IgD-negative memory B cell (primary cell): Measurements from ENCODE around the gene SMARCA5. TPM values are rescaled to one million over a fixed set of nuclear protein-coding genes. Genes with fewer than 3 reads are reported as not detected.
A peak's percentile ranks its signal among the peaks of the same experiment; 100 is the strongest.
"Not testable (repeated sequence)": the region's sequence is repeated elsewhere in the genome, so short reads cannot be mapped to it uniquely, and the experiment has no call there.

Experiments
- H3K27ac Mint-ChIP-seq, 3 donors: one replicate each; pipeline ENCODE4 v1.8.0; 2020 to 2022; ENCODE audit warnings: mild to moderate bottlenecking in 3 of 3, mixed read lengths in 3 of 3, moderate library complexity in 1 of 3
- H3K27me3 Mint-ChIP-seq: one replicate; pipeline ENCODE4 v1.8.0; 2021; ENCODE audit warnings: mixed read lengths
- H3K36me3 Mint-ChIP-seq: one replicate; pipeline ENCODE4 v1.8.0; 2020; ENCODE audit warnings: mild to moderate bottlenecking, mixed read lengths
- H3K4me1 Mint-ChIP-seq, 3 donors: one replicate each; pipeline ENCODE4 v1.8.0; 2020 to 2022; ENCODE audit warnings: mixed read lengths in 3 of 3, mild to moderate bottlenecking in 1 of 3
- H3K4me3 Mint-ChIP-seq, 4 donors: one replicate each; pipeline ENCODE4 v1.8.0; 2020 to 2022; ENCODE audit warnings: mild to moderate bottlenecking in 4 of 4, mixed read lengths in 4 of 4, moderate library complexity in 3 of 4
- H3K9me3 Mint-ChIP-seq, 3 donors: one replicate each; pipeline ENCODE4 v1.8.0; 2020 to 2021; ENCODE audit warnings: mixed read lengths in 3 of 3, mild to moderate bottlenecking in 1 of 3
- polyA plus RNA-seq: library from polyadenylated mRNA; unstranded; fragments of 300-500 nt; fragmentation: Illumina TruSeq; gene quantifications from one replicate; pipeline ENCODE4 v1.2.3, GENCODE V29; 2021

SMARCA5 gene
- polyA plus RNA-seq, 1 donor from 2014 or later = 29.7 TPM

GRCh38 chr4:143514497-143514896 is 995 bp downstream of the SMARCA5 start:
- Mint-ChIP-seq H3K27me3 (peaks cover 2% of the 10 kb centered on the region), H3K27ac (peak overlapping the region; percentile 98 to 100 (median 99)), H3K9me3 (no peaks in the 10 kb centered on the region), H3K4me1 (peaks cover 30 to 46% (median 33%) of the 10 kb centered on the region in 3 donors), H3K4me3 (peak overlapping the region; percentile 94 to 100 (median 97)), H3K36me3 (peaks cover under 1% of the 10 kb centered on the region)

GRCh38 chr4:143514901-143515300 is 1.4 kb downstream of the SMARCA5 start:
- Mint-ChIP-seq H3K36me3 (peaks cover 4% of the 10 kb centered on the region), H3K4me1 (peaks cover 34 to 50% (median 37%) of the 10 kb centered on the region in 3 donors), H3K4me3 (peak overlapping the region; percentile 94 to 100 (median 97))

DNA sequence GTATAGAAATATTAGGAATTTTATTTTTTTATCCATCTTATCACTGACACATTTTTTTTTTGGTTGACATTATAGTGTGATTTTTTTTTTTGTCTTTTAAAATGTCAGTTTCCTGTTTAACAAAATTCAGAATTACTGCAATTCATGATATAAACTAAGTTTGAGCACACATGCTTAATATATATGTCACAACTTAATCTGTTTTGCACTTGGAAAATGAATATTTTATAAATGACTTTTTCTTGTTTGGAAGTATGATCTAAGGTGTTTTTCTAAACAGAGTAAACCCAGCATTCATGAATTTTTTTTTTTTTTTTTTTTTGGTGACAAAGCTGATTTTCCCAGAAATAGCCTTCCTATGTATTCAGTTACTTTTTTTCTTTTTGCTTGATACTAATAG is 2.4 kb downstream of the SMARCA5 start:
- H3K27me3 Mint-ChIP-seq = no peaks in the 10 kb centered on the region
- H3K4me3 Mint-ChIP-seq = peak overlapping the region; percentile 61 to 94 (median 74)
- H3K9me3 Mint-ChIP-seq = no peaks in the 10 kb centered on the region
- H3K36me3 Mint-ChIP-seq = peaks cover 4% of the 10 kb centered on the region
- H3K27ac Mint-ChIP-seq = peak overlapping the region in 1 of 3 donors; percentile 79
- peaks cover 35 to 54% (median 39%) of the 10 kb centered on the region in 3 donors for H3K4me1 Mint-ChIP-seq

More at GRCh38 chr4:143514901-143515300, 1.4 kb downstream of the SMARCA5 start:
- H3K9me3 Mint-ChIP-seq = no peaks in the 10 kb centered on the region
- peak overlapping the region; percentile 98 to 100 (median 99) for H3K27ac Mint-ChIP-seq
- peaks cover 2% of the 10 kb centered on the region for H3K27me3 Mint-ChIP-seq

- Mint-ChIP-seq H3K9me3 (no peaks in the 10 kb centered on the region), H3K27ac (no peak overlapping the region), H3K4me1 (peaks cover 38 to 57% (median 42%) of the 10 kb centered on the region in 3 donors), H3K27me3 (no peaks in the 10 kb centered on the region), H3K4me3 (peak overlapping the region in 2 of 4 donors; percentile 23 to 70), H3K36me3 (peaks cover 4% of the 10 kb centered on the region)
Observed at GRCh38 chr4:143517764-143518163, 4.3 kb downstream of the SMARCA5 start.

GRCh38 chr4:143524211-143524610 is 10.7 kb downstream of the SMARCA5 start:
- H3K27me3 Mint-ChIP-seq = no peaks in the 10 kb centered on the region
- no peaks in the 10 kb centered on the region for H3K9me3 Mint-ChIP-seq
- H3K36me3 Mint-ChIP-seq = peaks cover 10% of the 10 kb centered on the region
- H3K4me1 Mint-ChIP-seq = peaks cover 11 to 17% (median 15%) of the 10 kb centered on the region in 3 donors
- no peak overlapping the region for H3K27ac Mint-ChIP-seq
- H3K4me3 Mint-ChIP-seq = no peak overlapping the region

DNA sequence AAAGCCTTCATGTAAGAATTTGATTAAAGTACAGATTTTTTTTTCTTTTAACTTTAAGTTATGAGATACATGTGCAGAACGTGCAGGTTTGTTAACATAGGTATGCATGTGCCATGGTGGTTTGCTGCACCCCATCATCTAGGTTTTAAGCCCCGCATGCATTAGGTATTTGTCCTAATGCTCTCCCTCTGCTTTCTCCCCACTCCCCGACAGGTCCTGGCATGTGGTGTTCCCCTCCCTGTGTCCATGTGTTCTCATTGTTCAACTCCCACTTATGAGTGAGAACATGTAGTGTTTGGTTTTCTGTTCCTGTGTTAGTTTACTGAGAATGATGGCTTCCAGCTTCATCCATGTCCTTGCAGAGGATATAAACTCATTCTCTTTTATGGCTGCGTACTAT is 14.5 kb downstream of the SMARCA5 start:
- not testable (repeated sequence) for H3K4me3 Mint-ChIP-seq, H3K36me3 Mint-ChIP-seq, H3K27ac Mint-ChIP-seq, H3K27me3 Mint-ChIP-seq, H3K4me1 Mint-ChIP-seq, H3K9me3 Mint-ChIP-seq

GRCh38 chr4:143531380-143531779 is 17.9 kb downstream of the SMARCA5 start:
- H3K27ac Mint-ChIP-seq = peak overlapping the region in 1 of 3 donors; percentile 23
- H3K27me3 Mint-ChIP-seq = no peaks in the 10 kb centered on the region
- H3K9me3 Mint-ChIP-seq = no peaks in the 10 kb centered on the region
- peak overlapping the region in 1 of 4 donors; percentile 57 for H3K4me3 Mint-ChIP-seq
- H3K4me1 Mint-ChIP-seq = peaks cover 0 to 3% (median 3%) of the 10 kb centered on the region in 3 donors
- peaks cover 6% of the 10 kb centered on the region for H3K36me3 Mint-ChIP-seq

DNA sequence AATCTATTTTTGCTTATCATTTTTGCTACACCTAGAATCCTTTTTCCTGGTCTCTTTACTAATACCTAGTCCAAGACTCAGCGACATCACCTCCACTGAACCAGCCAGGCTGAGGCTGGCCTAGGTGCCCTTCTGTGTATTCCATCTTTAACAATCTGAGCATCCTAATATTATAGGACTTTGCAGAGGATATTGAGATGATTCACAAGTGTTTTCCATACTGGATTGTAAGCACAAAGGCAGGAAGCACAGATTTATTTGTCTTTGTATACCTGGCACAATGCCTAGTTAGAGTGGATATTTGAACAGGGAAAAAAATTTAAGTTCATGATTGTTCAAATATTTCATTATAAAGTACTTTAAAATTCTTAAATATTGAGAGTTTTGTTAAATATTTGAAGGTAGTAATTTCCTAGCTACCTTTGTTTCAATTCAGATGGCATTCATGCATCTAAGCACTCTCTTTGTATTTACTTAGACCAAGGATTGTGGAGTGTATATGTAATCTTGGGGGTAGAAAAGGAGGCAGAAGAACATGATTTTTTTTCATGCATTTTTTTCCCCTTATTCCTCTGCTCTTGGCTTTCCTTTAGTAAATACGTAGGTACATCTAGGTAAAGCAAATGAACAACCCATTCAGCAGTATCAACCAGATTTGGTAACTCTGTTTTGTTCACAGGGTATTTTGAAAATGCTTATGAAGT is 18.4 kb downstream of the SMARCA5 start:
- Mint-ChIP-seq H3K27ac (peak overlapping the region in 1 of 3 donors; percentile 23), H3K9me3 (no peaks in the 10 kb centered on the region), H3K27me3 (no peaks in the 10 kb centered on the region), H3K4me3 (peak overlapping the region in 1 of 4 donors; percentile 57), H3K4me1 (peaks cover 0 to 3% (median 3%) of the 10 kb centered on the region in 3 donors), H3K36me3 (peaks cover 7% of the 10 kb centered on the region)

DNA sequence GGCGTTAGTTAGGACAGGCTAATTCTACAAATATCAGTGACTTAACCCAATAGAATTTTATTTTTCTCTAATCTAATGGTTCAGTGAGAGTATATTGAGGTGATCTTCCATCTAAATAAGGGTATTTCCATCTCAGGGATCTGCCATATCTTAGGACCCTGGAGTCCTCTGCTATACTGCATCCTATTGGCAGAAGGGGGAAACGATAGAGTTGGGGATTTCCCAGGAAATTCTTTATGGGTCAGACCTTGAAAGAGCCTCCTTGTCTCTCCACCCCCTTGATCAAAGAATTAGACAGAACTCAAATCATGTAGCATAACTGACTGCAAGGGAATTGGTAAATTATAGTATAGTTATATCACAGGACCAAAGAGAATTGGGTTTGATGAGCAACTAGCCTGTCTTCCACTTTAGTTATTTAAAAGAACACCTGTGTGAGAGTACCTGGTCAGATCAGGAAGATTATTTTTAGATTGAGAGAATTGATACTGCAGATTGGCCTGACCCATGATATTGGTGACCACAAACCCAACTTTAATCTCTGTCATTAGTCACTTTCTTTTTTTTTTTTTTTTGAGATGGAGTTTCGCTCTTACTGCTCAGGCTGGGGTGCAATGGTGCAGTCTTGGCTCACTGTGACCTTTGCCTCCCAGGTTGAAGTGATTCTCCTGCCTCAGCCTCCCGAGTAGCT is 25.6 kb downstream of the SMARCA5 start:
- no peak overlapping the region for H3K27ac Mint-ChIP-seq
- peaks cover 15% of the 10 kb centered on the region for H3K36me3 Mint-ChIP-seq

GRCh38 chr4:143539670-143540023 is 26.1 kb downstream of the SMARCA5 start:
- Mint-ChIP-seq H3K4me1 (peaks cover 2 to 5% (median 3%) of the 10 kb centered on the region in 3 donors), H3K27ac (peak overlapping the region in 1 of 3 donors; percentile 46), H3K4me3 (no peak overlapping the region), H3K9me3 (no peaks in the 10 kb centered on the region), H3K36me3 (peaks cover 15% of the 10 kb centered on the region), H3K27me3 (no peaks in the 10 kb centered on the region)

More for the DNA sequence above, 25.6 kb downstream of the SMARCA5 start:
- Mint-ChIP-seq H3K9me3 (no peaks in the 10 kb centered on the region), H3K4me3 (peak overlapping the region in 1 of 4 donors; percentile 27), H3K4me1 (peaks cover 2 to 5% (median 3%) of the 10 kb centered on the region in 3 donors), H3K27me3 (no peaks in the 10 kb centered on the region)

DNA sequence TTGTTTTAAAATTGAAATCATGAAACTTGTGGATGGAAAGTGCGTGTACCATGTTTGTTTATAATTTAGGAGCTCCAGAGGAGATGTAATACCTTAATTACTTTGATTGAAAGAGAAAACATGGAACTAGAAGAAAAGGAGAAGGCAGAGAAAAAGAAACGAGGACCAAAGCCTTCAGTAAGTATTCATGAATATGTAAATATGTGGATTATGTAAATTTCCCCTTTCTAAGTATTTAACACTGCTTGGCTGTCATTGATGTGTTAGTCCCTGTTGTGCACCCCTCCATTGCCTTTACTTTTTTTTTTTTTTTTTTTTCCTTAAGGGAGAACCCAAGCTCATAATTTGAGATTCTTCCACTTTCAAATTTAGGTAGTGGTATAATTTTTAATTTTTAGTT is 36.4 kb downstream of the SMARCA5 start:
- H3K9me3 Mint-ChIP-seq = no peaks in the 10 kb centered on the region
- peaks cover 3% of the 10 kb centered on the region for H3K36me3 Mint-ChIP-seq
- peaks cover 3 to 12% (median 3%) of the 10 kb centered on the region in 3 donors for H3K4me1 Mint-ChIP-seq
- H3K27me3 Mint-ChIP-seq = no peaks in the 10 kb centered on the region
- H3K27ac Mint-ChIP-seq = no peak overlapping the region
- no peak overlapping the region for H3K4me3 Mint-ChIP-seq

- Mint-ChIP-seq H3K27me3 (no peaks in the 10 kb centered on the region), H3K36me3 (no peaks in the 10 kb centered on the region), H3K27ac (peak overlapping the region; percentile 39 to 75 (median 52)), H3K4me1 (peaks cover 12 to 21% (median 13%) of the 10 kb centered on the region in 3 donors), H3K9me3 (no peaks in the 10 kb centered on the region), H3K4me3 (no peak overlapping the region)
Observed at GRCh38 chr4:143554728-143555597, 41.5 kb downstream of the SMARCA5 start.

DNA sequence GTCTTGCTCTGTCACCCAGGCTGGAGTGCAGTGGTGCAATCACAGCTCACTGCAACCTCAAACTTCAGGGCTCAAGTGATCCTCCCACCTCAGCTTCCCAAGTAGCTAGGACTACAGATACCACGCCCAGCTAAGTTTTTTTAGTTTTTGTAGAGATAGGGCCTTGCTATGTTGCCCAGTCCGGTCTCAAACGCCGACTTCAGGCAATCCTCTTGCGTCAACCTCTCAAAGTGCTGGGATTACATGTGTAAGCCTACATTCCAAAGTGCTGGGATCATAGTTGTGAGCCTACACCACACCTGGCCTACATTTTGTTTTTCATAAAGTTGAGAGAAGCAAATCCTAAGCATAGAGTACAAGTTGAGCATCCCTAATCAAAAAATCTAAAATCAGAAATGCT is 42.2 kb downstream of the SMARCA5 start:
- Mint-ChIP-seq H3K27me3 (no peaks in the 10 kb centered on the region), H3K4me1 (peaks cover 13 to 23% (median 18%) of the 10 kb centered on the region in 3 donors), H3K4me3 (no peak overlapping the region), H3K36me3 (no peaks in the 10 kb centered on the region), H3K27ac (no peak overlapping the region), H3K9me3 (no peaks in the 10 kb centered on the region)

- Mint-ChIP-seq H3K4me1 (peaks cover 13 to 27% (median 18%) of the 10 kb centered on the region in 3 donors), H3K4me3 (peak overlapping the region in 1 of 4 donors; percentile 95), H3K27ac (peak overlapping the region in 2 of 3 donors; percentile 95 to 98), H3K9me3 (peaks cover 0 to 2% (median 0%) of the 10 kb centered on the region in 3 donors), H3K36me3 (no peaks in the 10 kb centered on the region), H3K27me3 (no peaks in the 10 kb centered on the region)
Observed at GRCh38 chr4:143558286-143558685, 44.8 kb downstream of the SMARCA5 start.
